GM18519 (cell line): ENCODE results near the gene PRG2.
"Not testable (repeated sequence)": the region's sequence is repeated elsewhere in the genome, so short reads cannot be mapped to it uniquely, and the experiment has no call there.

ENCODE experiments used
- ATAC-seq: cut with Tn5 transposase; IDR thresholded peaks from one replicate; pipeline ENCODE4 v1.9.1; 2021; ENCODE audit warnings: mild to moderate bottlenecking, moderate library complexity; ENCODE audit not compliant: unreplicated experiment, low FRiP score

Gene PRG2

GRCh38 chr11:57370941-57371340 lies 19.5 kb downstream of the PRG2 start:
- ATAC-seq, result no peak

DNA sequence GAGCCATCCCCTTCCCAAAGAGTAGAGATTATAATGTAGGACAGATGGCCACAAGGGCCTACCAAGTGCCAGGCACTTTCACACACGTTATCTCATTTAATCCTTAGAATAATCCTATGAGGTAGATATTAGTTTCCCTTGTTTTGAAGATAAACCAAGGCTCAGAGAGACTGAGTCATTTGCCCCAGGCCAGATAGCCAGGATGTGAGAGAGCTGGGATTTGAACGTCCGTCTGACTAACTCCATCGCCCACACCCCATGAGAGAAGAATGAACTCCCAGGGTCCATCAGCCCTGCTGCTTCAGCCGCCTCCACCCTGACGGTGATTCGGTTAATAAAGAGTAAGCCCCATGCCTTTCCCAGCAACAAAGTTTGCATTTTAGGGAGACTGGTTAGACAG lies 20.2 kb downstream of the PRG2 start:
- no peak for ATAC-seq

GRCh38 chr11:57368845-57369232 lies 21.6 kb downstream of the PRG2 start:
- ATAC-seq, result no peak

DNA sequence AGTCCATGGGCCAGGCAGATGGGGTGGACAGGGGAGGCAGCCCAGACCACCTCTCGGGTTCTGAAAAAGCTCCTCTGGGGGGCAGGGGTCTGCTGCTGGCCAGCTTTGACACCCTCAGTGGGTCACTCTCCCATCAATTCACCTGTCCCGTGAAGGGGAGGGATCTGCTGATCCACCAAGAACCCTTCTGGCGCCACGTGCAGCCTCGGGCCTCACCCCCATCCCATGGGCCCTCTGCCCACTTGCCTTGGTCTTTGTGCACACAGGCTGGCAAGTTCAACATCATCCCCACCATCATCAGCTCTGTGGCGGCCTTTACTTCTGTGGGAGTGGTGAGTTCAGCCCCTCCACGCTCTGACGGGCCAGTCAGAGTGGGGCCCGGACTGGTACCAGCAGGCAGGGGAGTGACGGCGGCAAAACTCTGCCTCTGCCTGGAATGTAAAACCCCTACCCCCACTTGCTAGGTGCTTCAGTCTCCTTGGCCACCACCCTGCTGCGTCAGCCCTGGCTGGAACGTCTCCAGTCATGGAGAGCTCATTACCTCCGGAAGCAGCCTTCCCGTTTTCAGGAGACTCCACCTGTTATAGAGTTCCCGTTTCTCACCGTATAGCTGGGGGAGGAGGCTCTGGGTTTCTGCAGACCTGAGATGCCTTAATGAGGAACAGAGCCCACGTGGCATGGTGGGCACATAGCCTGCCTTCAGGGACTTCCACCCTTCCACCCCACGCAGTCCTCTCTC lies 22.2 kb downstream of the PRG2 start:
- no peak for ATAC-seq

GRCh38 chr11:57364851-57365660 lies 25.4 kb downstream of the PRG2 start:
- ATAC-seq, result no peak

GRCh38 chr11:57363131-57364080 lies 27.0 kb downstream of the PRG2 start:
- ATAC-seq, result no peak

DNA sequence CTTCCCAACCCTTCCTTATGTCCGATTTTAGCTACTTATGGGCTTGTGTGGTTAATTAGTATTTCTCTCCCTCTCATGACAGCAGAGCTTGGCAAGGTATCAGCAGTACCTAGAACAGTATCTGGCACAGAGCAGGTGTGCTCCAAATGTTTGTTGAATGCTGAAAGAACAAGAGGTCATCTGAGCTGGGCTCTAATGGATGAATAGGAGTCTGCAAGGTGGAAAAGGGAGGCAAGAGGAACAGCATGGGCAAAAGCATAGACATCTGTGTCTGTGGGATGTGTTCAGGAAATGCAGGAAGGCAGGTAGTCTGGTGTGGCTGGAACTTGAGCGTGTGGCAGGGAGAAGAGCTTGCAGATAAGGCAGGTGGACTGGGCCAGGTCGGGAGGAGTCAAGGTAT lies 28.5 kb downstream of the PRG2 start:
- ATAC-seq, result no peak

GRCh38 chr11:57361420-57361819 lies 29.0 kb downstream of the PRG2 start:
- not testable (repeated sequence) for ATAC-seq

DNA sequence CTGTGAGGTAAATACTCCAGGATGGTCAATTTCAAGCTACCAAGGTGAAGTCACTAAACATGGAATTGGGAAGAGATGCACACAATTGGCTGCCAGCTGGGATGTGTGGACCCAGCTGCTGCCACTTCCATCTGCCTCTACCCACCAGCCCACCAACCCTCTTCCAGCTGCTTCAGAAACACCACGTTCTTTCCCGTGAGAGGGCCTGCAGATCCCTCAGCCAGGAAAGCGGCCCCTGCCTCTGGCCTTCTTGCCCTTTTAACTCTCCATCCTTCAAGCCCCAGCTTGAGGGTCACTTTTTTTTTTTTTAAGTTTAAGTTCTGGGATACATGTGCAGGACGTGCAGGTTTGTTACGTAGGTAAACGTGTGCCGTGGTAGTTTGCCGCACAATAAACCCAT lies 29.5 kb downstream of the PRG2 start:
- no peak for ATAC-seq

DNA sequence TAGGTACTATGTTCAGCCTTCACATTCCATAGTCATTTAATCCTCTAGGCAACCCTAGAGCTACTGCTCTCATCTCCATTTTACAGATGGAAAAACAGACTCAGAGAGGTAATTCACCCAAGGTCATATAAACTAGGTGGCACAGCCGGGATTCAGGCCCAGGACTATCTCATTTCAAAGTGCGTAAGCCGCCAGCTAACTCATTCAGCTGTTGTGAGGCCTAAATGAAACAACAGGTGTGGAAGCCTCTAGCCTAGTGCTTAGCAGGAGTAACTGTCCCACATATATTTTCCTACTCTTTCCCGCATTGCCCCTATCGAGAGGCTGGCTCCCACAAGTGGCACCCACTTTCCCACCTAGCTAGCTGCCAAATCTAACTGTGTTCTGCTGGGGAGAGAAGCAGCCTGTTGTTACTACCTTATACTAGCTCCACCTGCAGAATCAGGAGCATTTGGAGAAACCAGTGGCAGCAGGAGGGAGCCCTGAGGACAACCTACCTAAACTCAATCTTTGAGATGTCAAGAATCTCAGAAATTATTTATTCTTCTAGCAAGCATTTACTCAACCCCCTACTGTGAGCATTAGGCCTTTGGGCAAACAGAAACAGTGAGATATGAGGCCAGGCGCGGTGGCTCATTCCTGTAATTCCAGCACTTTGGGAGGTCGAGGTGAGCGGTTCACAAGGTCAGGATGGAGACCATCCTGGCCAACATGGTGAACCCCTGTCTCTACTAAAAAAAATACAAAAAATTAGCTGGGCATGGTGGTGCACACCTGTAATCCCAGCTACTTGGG lies 30.4 kb downstream of the PRG2 start:
- no peak for ATAC-seq

GRCh38 chr11:57359396-57359795 lies 31.1 kb downstream of the PRG2 start:
- no peak for ATAC-seq

- no peak for ATAC-seq
These were observed 31.5 kb downstream of the PRG2 start for GRCh38 chr11:57358991-57359390.

DNA sequence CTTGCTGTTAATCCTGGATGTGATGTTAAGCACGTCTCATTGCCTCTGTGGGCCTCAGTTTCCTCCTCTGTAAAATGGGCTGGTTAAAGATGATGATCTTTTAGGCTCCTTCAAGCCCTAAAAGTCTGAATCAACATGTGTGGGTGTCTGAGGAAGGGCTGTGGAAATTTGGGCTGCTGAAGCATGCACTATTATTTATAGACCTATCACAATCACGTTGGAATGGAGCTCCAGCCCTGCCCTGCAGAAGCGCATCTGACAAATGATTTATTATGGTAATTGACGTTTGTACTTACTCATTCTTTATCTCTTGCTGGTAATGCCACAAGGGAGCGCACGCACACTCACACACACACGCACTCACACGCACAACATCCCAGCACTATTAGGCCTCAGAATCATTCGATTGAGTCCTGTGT lies 31.9 kb downstream of the PRG2 start:
- ATAC-seq, result no peak

- ATAC-seq, result no peak
These were observed 32.6 kb downstream of the PRG2 start for GRCh38 chr11:57357856-57358255.

DNA sequence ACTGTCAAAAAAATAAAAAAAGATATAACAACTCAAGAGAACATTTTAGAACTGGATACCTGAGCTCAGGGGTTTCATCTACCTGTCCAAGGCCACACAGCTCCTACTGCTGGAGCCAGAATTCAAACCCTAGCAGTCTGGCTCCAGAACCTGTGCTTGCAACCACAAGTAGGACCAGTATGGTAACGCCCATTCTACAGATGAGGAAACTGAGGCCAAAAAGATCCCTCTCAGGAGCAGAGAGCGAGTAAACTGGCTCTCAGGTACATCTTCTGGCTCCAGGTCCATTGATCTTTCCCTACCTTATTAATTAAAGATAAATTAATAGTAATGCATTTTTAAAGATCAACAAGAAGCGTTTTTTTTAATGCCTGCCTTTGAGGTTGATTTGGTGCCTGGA lies 33.1 kb downstream of the PRG2 start:
- no peak for ATAC-seq

DNA sequence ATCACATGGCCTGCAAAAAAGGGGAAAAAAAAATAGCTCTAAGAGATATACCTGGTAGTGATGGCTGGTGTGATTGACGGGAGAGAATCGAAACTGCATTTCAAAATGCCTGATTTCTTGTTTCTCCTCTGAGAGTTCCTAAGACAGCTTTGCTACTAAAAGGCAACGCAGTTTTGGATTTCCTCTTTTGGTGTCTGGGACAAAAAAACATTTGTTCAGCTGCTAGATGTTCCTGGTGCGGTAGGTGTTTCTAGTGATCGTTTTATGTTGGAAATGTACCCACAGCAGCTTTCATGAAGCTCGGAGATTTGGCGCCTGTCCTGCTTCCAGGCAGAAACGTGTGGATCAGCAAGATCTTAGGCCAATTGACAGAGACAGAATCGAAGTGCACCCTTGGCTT lies 34.2 kb downstream of the PRG2 start:
- ATAC-seq, result no peak

DNA sequence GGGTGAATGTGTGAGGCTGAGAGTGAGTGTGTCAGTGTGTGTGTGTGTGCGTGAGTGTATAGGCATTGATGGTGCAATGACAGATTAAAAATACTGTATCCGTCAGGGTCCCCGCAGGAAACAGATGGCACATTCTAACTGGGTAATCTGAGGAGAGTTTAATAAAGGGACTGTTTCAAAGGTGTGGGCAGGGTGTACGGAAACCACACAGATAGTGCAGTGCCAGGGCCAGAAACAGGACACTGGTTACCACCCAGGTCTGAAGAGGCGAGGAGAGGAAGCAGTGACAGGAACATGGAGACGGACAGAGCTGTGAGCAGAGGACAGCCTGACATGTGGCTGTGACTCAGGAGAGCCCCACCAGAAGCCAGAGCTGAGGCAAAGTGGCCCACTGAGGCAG lies 35.8 kb downstream of the PRG2 start:
- ATAC-seq, result no peak

GRCh38 chr11:57353852-57354251 lies 36.6 kb downstream of the PRG2 start:
- no peak for ATAC-seq

DNA sequence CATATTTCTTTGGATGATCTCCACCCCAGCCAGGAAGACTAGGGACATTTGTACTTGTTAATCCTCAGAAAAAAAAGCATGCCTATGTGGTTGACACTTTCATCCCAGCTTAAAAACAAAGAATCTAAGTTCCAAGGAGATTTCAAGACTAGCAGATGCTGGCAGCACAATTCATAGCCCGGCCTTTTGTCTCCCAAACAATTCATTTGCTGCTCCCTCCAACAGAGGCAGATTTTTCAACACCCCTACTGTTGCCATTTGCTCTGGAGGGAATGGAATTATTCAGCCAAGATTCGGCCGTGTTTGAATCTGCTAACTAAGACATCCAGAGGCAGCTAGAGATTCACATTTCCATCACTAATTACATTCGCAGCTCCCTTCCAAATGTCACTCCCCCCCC lies 37.0 kb downstream of the PRG2 start:
- ATAC-seq, result no peak

DNA sequence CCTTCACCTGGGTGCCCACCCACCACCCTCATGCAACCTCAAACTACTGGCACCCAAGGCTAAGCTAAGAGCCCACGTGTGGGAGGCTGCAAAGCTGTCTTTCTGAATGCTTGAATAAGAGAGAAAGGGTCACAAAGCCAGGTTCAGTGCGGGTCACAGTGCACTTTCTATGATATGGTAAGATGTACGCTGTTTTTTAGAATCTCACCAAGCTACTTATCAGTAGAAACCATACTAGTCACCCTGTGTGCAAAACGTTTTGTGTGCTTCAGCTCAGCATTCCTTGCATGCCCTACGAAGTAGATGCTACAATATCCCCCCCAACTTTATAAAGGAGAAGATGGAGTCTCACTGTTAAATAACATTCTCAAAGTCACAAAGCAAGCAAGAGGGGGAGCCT lies 37.4 kb downstream of the PRG2 start:
- no peak for ATAC-seq
